ENCODE data around the gene IQSEC3. TPM values are rescaled to one million over a fixed set of nuclear protein-coding genes. Genes with fewer than 3 reads are reported as not detected.

Gene IQSEC3
- total RNA-seq, 1 experiment from 2014 or later, result 1.7 TPM

- H3K9me3 Mint-ChIP-seq, result no peaks in the 10 kb centered on the region
- no peaks in the 10 kb centered on the region for H3K36me3 Mint-ChIP-seq
- ChIA-PET CTCF (no interaction called here), POLR2A (no interaction called here)
- DNase-seq (ENCODE audit: low spot score), result no peak
- H3K4me1 Mint-ChIP-seq, result peaks cover 48% of the 10 kb centered on the region
- H3K4me3 Mint-ChIP-seq, result no peak overlapping the region
- H3K27ac Mint-ChIP-seq, result no peak overlapping the region
- TF ChIP-seq USF1 (CRISPR knock-in tag; IDR thresholded peaks at IDR 0.05) (no peak), ZSCAN18 (CRISPR knock-in tag; IDR thresholded peaks at IDR 0.05) (no peak)
- H3K27me3 Mint-ChIP-seq (ENCODE audit: low read depth), result no peaks in the 10 kb centered on the region
- ATAC-seq, result no peak
Observed at GRCh38 chr12:113347-113746, 46.8 kb downstream of the IQSEC3 start.

GRCh38 chr12:114626-115211 is 48.2 kb downstream of the IQSEC3 start:
- TF ChIP-seq GTF2I (CRISPR knock-in tag; conservative IDR thresholded peaks at IDR 0.05), result no peak
- no peak for TF ChIP-seq RORB (CRISPR knock-in tag; IDR thresholded peaks at IDR 0.05)
- TF ChIP-seq KAT7 (CRISPR knock-in tag; IDR thresholded peaks at IDR 0.05; ENCODE audit: borderline replicate concordance), result no peak
- no peak for TF ChIP-seq SP1 (CRISPR knock-in tag; conservative IDR thresholded peaks at IDR 0.05)
- TF ChIP-seq OVOL2 (CRISPR knock-in tag; IDR thresholded peaks at IDR 0.05; ENCODE audit: borderline replicate concordance), result no peak
- TF ChIP-seq AFF4 (CRISPR knock-in tag; IDR thresholded peaks at IDR 0.05; ENCODE audit: borderline replicate concordance), result no peak
- TF ChIP-seq NR1H2 (CRISPR knock-in tag; IDR thresholded peaks at IDR 0.05), result 0 out of 2 replicates have a peak, but pooled peaks have one; percentile 23
- H3K36me3 Mint-ChIP-seq, result no peaks in the 10 kb centered on the region
- H3K4me3 Mint-ChIP-seq, result no peak overlapping the region
- DNase-seq (ENCODE audit: low spot score) (no peak), ATAC-seq (no peak)
- H3K27ac Mint-ChIP-seq, result 0 out of 2 replicates have a peak overlapping the region, but pooled peaks have one; percentile 25
- H3K9me3 Mint-ChIP-seq, result no peaks in the 10 kb centered on the region
- no peaks in the 10 kb centered on the region for H3K27me3 Mint-ChIP-seq (ENCODE audit: low read depth)
- H3K4me1 Mint-ChIP-seq, result peaks cover 37% of the 10 kb centered on the region
- ChIA-PET CTCF (interaction anchor here (1.1 to 1.7 kb wide), 2 partner anchors 9 to 105 kb away, joined by 3 to 7 read pairs; no protein-coding TSS in a partner anchor), POLR2A (interaction anchor here (0.5 kb wide), 1 partner anchor 10 kb away, joined by 5 read pairs; no protein-coding TSS in a partner anchor)

- H3K27me3 Mint-ChIP-seq (ENCODE audit: low read depth), result no peaks in the 10 kb centered on the region
- H3K4me3 Mint-ChIP-seq, result no peak overlapping the region
- H3K9me3 Mint-ChIP-seq, result no peaks in the 10 kb centered on the region
- DNase-seq (ENCODE audit: low spot score) (no peak), ATAC-seq (no peak)
- no peak overlapping the region for H3K27ac Mint-ChIP-seq
- H3K4me1 Mint-ChIP-seq, result peaks cover 29% of the 10 kb centered on the region
- ChIA-PET CTCF (interaction anchor here (0.9 to 1.7 kb wide), 4 partner anchors 11 to 105 kb away, joined by 3 to 7 read pairs (median 4); no protein-coding TSS in a partner anchor), POLR2A (no interaction called here)
- no peaks in the 10 kb centered on the region for H3K36me3 Mint-ChIP-seq
- no peak for TF ChIP-seq PRDM15 (CRISPR knock-in tag; IDR thresholded peaks at IDR 0.05)
- TF ChIP-seq USF1 (CRISPR knock-in tag; IDR thresholded peaks at IDR 0.05), result no peak
- no peak for TF ChIP-seq CDX4 (CRISPR knock-in tag; IDR thresholded peaks at IDR 0.05; ENCODE audit: borderline replicate concordance)
- TF ChIP-seq RELA (CRISPR knock-in tag; IDR thresholded peaks at IDR 0.05; ENCODE audit: borderline replicate concordance), result no peak
- TF ChIP-seq ZNF532 (CRISPR knock-in tag; IDR thresholded peaks at IDR 0.05; ENCODE audit: borderline replicate concordance), result no peak
Observed at GRCh38 chr12:115518-115917, 49.0 kb downstream of the IQSEC3 start.
